GM12873 (cell line): ENCODE measurements around the gene CNTN5.

ENCODE experiments used
- CTCF ChIP-seq: IDR thresholded peaks from 2 replicates; pipeline ENCODE4 v1.5.1; 2012; ENCODE audit warnings: low read depth, mild to moderate bottlenecking, moderate library complexity, low read length, control low read depth; ENCODE audit not compliant: insufficient read depth; ENCODE audit errors: missing control alignments

CNTN5 gene

DNA sequence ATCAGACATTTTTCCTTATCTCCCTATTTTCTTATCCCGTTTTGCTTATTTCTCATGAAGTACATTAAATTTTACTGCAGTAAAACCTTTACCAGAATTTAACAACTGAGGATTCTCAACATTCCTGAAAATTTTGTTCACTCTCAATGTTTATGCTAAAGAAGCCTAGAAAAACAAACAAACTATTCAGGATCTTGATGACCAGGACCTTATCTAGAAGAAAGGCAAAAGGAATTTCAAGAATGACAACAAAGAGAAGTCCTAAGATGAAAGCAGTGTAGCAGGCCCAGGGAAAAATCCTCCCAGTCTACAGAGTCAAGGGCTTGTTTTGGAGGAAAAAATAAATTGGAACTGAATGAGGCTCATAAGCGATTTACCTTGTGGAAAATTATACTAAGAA, 1383.1 kb downstream of the CNTN5 start:
- no peak for TF ChIP-seq CTCF

- no peak for TF ChIP-seq CTCF
These were observed 1384.2 kb downstream of the CNTN5 start for GRCh38 chr11:100404907-100405306.
